ENCODE data around the gene TMEM187. TPM values are rescaled to one million over a fixed set of nuclear protein-coding genes. Genes with fewer than 3 reads are reported as not detected.
"Not testable (repeated sequence)": the region's sequence is repeated elsewhere in the genome, so short reads cannot be mapped to it uniquely, and the experiment has no call there.

Gene TMEM187
- total RNA-seq, 1 experiment from 2014 or later, result 6.6 TPM

DNA sequence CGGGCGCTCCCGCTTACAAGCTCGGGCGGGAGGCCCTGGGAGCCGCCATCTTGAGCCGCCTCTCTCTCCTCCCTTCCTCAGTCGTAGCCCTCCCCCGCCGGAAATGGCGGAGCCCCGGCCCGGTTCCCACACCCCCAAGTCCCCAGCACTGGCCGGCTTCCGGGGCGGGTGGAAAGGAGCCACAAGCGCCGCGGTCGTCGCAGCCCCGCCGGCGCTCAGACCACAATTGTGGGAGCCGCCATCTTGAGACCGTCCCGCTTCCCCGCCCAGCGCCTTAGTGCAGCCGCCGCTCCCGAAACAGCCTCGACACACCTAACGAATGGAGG, 1.5 kb upstream of the TMEM187 start:
- DNase-seq (ENCODE audit: low read depth), result peak; percentile 81

DNA sequence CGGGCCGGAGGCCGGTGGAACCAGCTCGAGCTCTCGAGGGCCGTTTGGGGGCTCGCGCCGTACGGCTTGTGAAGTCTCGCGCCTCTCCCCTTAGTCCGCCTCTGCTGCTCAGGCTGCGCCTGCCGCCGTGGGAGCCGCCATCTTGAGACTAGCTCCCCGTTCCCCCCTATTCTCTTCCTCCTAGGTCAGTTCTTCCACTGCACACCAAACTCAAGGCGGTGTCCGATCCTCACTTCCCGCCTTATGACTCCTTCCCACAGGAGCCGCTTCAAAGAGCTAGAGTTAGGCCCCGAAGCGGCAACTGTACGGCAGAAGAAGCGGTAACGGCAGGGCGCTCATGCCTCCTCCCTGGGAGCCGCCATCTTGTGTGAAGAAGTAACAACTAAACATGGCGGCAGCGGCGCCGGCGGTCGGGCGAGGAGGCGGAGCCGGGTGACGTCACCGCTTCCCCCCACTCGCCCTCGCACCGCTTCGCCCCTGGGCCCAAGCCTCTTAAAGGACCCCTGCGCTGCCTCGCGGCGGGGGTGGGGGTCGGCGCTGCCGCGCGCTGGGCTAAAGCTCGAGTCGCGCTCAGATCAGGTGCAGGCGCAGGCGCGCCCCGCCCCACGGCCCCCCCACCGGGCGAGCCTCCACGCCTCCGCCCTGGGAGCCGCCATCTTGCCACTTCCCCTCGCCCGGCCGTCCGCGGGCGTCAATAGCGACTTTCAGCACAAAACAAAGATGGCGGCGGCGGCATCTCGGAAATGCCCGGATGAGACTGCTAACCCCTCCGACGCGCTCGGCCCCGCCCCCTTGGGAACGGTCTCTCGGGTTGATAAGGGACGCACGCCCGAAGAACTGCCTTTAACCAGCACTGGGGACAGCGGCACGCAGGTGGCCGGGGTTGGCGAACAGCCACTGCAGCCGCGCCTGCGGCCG, 845 bp upstream of the TMEM187 start, which contains the start of gene HCFC1:
HCFC1 (minus strand) TSS at position 369 of the 918 bp plus-strand sequence. CDS start 978 bp downstream, outside the sequence.
- DNase-seq (ENCODE audit: low read depth), result peak; percentile 80

- no peak for DNase-seq (ENCODE audit: low read depth)
Observed at GRCh38 chrX:153973127-153974002, 811 bp downstream of the TMEM187 start.

- DNase-seq (ENCODE audit: low read depth), result no peak
Observed at GRCh38 chrX:153974003-153974725, 1.6 kb downstream of the TMEM187 start.

GRCh38 chrX:153974726-153975286, 2.3 kb downstream of the TMEM187 start:
- no peak for DNase-seq (ENCODE audit: low read depth)

- not testable (repeated sequence) for DNase-seq (ENCODE audit: low read depth)
Observed at GRCh38 chrX:153980394-153980793, 7.8 kb downstream of the TMEM187 start.

DNA sequence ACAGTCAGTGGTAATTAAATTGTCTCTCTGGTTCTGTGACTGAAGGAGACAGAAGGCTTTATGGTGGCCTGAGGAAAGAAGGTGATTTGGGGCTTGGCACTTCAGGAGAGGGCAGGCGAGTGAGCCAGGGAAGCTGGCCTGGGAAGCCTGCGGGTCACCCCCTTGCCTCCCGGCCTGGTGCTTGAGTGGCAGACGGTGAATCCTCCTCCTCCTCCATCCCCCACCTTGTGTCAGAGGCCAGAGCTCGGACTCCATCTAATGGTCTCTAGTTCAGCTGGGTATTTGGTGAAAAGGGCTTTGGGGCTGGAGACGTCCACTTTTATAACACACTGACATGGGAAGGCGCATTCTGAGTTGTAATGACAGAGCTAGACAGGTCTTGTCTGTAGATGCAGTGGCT, 8.7 kb downstream of the TMEM187 start:
- DNase-seq (ENCODE audit: low read depth), result no peak

DNA sequence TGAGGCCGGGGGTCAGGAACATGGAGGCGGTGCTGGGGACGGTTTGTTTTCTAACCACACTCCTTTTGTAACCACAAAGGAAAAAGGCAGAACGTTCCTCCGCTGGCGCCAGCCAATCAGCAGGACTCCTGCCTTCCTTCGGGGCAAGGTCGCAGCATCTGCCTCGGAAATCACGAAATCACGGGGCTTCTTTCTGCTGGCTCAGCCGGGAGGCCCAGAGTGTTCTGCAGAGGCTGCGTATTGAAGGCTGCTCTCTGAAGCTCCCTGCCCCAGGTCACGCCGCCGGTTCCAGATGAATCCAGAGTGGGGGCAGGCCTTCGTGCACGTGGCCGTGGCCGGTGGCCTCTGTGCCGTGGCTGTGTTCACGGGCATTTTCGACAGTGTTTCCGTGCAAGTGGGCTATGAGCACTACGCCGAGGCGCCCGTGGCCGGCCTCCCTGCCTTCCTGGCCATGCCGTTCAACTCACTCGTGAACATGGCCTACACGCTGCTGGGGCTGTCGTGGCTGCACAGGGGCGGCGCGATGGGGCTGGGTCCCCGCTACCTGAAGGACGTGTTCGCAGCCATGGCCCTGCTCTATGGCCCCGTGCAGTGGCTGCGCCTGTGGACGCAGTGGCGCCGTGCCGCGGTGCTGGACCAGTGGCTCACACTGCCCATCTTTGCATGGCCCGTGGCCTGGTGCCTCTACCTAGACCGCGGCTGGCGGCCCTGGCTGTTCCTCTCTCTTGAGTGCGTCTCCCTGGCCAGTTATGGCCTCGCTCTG, 9.4 kb downstream of the TMEM187 start:
- DNase-seq (ENCODE audit: low read depth), result peak; percentile 81

- DNase-seq (ENCODE audit: low read depth), result no peak
Observed at GRCh38 chrX:153983321-153983801, 10.8 kb downstream of the TMEM187 start.

GRCh38 chrX:153984351-153985178, 12.0 kb downstream of the TMEM187 start:
- DNase-seq (ENCODE audit: low read depth), result no peak

- no peak for DNase-seq (ENCODE audit: low read depth)
Observed at GRCh38 chrX:153988493-153988892, 15.9 kb downstream of the TMEM187 start.

DNA sequence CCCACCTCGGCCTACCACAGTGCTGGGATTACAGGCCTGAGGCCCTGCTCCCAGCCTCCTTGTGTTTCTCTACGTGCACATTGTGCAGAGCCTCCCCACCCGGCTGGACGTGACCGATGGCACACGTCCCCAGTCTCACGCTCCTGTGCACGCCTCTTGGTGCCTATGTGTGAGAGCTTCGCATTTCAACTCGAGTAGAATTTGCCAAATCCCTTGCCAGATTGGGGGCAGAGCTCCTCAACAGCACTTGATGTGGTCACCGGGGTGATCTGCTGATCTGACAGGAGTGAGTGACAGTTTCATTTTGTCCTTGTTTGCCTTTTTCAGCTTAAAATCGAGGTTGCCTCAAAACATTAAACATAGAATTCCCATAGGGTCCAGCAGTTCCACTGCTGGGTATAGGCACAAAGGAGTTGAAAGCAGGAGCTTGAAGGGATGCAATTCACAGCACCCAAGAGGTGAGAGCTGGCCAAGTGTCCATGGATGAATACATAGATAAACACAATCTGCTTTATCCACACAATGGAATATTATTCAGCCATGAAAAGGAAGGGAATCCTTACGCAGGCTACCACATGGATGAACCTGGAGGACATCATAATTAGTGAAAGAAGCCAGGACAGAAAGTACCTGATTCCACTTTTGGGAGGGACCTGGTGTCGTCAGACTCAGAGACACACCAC, 17.6 kb downstream of the TMEM187 start:
- no peak for DNase-seq (ENCODE audit: low read depth)

DNA sequence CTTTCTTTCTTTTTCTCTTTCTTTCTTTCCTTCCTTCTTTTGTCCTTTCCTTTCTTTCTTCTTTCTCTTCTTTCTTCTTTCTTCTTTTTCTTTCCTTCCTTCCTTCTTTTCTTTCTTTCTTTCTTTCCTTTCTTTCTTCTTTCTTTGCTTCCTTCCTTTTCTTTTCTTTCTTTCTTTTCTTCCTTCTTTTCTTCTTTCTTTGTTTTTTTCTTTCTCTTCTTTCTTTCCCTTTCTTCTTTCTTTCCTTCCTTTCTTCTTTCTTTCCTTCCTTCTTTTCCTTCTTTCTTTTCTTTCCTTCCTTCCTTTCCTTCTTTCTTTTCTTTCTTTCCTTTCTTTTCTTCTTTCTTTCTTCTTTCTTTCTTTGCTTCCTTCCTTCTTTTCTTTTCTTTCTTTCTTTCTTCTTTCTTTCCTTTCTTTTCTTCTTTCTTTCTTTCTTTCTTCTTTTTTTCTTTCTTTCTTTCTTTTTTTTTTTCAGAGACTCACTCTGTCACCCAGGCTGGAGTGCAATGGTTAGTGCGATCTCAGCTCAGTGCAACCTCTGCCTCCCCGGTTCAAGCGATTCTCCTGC, 18.5 kb downstream of the TMEM187 start:
- DNase-seq (ENCODE audit: low read depth), result no peak

DNA sequence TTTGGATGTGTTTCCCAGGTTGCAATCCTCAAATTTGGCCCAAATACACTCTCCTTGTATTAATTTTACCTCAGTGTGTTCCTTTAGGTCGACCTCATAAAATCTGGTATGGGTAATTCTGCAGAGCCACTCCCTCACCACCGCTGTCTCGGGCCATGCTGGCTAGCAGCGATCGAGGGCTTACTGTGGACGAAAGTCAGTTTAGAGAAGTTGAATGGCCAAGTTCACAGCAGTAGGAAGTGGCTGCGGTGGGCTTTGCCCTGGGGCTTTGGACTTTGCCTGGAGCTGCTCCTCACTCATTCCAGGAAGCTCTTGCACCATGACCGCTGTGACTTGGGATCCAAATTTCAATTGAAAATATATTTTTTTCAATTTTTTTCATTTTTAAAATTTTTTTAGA, 19.6 kb downstream of the TMEM187 start:
- no peak for DNase-seq (ENCODE audit: low read depth)

GRCh38 chrX:153993079-153993478, 20.5 kb downstream of the TMEM187 start:
- no peak for DNase-seq (ENCODE audit: low read depth)

DNA sequence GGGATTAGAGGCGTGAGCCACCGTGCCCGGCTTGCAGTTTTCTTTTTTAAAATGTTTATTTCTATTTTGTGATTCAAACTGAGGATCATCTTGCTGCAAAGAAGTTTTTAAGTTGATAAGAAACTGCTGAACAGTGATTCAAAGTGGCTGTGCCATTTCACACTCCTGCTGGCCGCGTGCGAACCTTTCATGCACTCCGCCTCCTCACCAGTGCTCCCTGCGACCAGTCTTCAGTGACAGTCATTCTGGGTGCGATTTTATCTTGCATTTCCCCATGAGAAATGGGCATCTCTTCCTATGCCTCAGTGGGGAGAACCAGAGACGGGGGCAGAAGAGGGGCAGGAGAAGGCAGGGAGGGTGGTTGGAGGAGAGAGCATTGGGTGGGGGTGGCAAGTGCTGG, 21.4 kb downstream of the TMEM187 start:
- DNase-seq (ENCODE audit: low read depth), result no peak

DNA sequence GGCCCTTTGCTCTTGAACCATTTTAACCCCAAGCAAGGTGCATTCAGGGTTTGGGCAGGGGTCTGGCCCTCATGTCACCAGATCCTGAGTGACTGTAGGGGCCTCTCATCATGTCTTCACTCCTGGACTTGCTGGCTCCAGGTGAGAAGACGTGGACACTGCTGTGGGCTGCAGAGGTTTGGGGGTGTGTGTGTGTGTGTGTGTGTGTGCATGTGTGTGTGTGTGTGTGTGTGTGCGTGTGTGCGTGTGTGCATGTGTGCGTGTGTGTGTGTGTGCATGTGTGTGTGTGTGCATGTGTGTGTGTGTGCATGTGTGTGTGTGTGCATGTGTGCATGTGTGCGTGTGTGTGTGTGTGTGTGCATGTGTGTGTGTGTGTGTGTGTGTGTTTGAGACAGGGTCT, 21.8 kb downstream of the TMEM187 start:
- DNase-seq (ENCODE audit: low read depth), result not testable (repeated sequence)

DNA sequence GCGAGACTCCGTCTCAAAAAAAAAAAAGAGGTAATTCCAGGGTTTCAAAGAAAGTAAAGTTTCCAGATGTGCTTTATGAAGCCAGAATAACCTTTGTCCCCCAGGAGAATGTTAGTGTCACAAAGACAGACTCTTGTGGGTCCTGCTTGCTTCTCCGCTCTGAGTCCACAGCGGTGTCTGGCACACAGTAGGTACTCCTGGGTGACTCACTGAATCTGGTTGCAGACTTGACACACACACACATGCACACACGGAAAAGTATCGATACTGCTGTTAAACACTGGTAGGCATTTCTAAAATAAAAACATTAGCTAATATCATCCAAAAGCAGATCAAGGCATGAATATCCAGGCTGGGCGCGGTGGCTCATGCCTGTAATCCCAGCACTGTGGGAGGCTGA, 22.9 kb downstream of the TMEM187 start:
- no peak for DNase-seq (ENCODE audit: low read depth)

All from RPMI7951 (cell line).